Measurements from ENCODE around the gene NFIA. TPM values are rescaled to one million over a fixed set of nuclear protein-coding genes. Genes with fewer than 3 reads are reported as not detected.
A peak's percentile ranks its signal among the peaks of the same experiment; 100 is the strongest.

NFIA gene
- total RNA-seq, 1 donor from 2014 or later = 97.6 TPM

GRCh38 chr1:61215676-61216289 lies 133.4 kb downstream of the NFIA start:
- DNase-seq (ENCODE audit: missing footprints) (no peak), ATAC-seq (no peak)
- intact Hi-C loops (cut with DNase I) = no loop called here

DNA sequence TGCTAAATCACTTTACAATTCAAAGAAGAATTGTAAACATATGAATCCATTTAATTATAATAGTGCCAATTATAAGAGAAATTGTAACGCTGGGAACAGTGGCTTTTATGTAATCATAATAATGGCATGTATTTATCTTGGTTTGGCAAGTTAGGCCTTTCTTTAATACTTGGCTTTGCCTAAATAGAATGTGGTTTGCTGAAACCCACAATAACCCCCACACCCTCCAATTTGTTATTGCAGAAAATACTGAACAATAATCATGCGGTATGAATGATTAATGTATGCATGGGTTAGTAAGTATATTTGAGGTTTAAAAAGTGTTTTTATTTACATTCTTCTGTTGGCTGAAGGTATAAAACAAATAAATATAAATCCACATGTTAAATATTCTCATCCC lies 138.2 kb downstream of the NFIA start:
- DNase-seq (ENCODE audit: missing footprints) (no peak), ATAC-seq (no peak)
- intact Hi-C loops (cut with DNase I) = no loop called here

DNA sequence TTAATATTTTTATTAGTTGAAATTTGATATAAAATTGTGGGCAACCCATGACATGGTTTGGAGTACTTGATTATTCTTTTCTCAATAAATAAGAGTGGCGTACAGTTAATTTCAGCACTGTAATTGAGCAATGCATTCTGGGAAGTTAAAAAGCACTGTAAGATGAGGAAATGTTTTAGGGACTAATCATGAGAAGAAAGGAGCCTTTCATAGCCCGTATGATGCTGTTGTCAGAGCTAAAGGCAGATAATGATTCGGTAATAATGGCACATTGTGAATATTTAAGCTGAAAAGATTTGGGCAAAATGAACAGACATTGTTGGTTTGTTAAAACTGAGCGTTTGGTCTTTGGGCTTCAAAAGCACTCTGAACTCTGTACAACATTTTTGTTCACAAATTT lies 139.3 kb downstream of the NFIA start:
- peak; percentile 44 for ATAC-seq
- no peak for DNase-seq (ENCODE audit: missing footprints)
- intact Hi-C loops (cut with DNase I) = no loop called here

DNA sequence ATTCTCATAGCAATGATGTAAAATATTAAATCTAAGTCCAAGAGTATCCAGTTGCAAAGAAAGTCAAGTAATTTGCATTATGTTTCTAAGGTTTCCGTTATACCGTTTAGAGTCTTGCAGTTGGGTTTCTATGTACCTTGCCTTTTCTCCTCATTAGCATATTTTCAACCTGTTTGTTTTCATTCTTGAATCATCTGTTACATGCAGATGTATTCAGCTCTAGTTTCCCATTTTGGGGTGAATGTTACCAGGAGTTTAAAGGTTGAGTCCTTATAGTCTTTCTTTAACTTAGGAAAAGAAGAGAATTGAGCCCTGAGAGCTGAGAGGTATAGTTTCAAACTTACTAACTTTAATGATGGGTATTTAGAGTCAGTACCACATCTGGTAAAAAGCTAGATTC lies 139.9 kb downstream of the NFIA start:
- ATAC-seq (no peak), DNase-seq (ENCODE audit: missing footprints) (no peak)
- intact Hi-C loops (cut with DNase I) = no loop called here

- intact Hi-C loops (cut with DNase I) = no loop called here
- ATAC-seq (no peak), DNase-seq (ENCODE audit: missing footprints) (no peak)
Measured at GRCh38 chr1:61223140-61223539, 140.8 kb downstream of the NFIA start.

DNA sequence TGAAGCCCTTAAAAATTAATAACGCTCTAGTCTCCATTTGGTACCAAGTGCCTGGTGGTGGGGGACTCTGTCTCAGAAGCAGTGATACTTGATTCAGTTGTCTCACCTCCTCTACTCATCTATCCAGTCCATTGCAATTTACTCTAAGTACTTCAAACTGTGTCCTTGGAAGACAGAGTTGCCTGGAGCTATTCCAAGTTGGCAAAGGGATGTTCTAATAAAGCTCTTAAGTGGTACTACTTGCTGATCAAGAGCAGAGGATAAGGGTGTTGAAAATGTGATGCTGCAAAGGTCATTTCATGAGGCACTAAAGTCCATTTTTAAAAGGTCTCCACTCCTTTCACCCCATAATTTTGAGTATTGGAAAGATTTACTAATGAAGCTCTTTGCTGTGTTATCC lies 142.2 kb downstream of the NFIA start:
- ATAC-seq (peak; percentile 74), DNase-seq (ENCODE audit: missing footprints) (no peak)
- intact Hi-C loops (cut with DNase I) = no loop called here

DNA sequence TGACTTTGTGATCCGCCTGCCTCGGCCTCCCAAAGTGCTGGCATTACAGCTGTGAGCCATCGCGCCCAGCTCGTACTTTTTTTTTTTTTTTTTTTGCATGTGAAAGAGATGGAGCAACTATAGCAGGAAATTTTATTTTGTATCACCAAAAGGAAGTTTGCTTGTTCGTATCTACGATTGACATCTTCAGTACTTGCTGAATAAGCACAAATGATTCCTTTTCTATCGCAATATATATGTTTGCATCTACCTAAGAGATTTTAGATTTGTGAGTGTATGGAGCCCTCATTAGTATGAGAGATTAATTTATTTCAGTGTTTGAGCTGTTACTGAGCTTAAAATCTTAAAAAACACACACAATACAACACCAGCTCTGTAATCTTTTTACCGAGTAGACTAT lies 143.1 kb downstream of the NFIA start:
- no peak for ATAC-seq
- intact Hi-C loops (cut with DNase I) = no loop called here
- no peak for DNase-seq (ENCODE audit: missing footprints)

DNA sequence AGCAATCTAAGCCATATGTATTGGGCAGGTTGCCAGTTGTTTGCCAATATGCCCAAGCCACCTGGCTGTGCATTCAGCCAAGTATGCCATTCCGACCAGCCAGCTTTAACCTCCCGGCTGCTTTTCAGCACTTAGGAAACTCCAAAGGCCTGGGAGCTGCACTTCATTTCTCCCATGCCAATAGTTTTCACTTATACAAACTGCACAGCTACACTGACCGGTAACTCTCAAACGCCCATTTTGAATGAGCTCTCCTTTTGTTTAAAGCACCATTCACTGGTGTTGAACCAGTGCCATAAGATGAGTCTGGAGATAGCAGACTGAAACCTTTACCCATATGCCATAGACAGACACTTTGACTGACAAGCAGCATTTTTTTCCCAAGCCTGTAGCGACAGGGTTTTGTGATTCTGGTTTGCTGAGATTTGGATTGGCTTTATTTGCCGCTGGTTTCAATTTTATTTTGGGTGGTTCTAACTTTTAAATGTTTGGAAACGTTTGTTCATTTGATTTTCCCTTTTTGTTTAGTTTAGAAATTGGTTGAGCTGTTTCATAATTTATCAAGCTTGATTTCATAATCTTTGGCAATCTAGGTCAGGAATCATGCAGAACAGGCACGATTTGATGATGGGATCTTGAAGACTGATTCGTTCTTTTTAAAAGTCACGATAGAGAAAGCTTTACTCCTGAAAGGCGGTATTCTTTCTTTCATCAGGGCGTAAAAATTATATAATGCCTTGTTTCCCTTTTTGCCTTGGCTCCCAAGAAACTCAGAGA lies 144.6 kb downstream of the NFIA start:
- DNase-seq (ENCODE audit: missing footprints) = no peak
- peak; percentile 33 for ATAC-seq
- intact Hi-C loops (cut with DNase I) = no loop called here

DNA sequence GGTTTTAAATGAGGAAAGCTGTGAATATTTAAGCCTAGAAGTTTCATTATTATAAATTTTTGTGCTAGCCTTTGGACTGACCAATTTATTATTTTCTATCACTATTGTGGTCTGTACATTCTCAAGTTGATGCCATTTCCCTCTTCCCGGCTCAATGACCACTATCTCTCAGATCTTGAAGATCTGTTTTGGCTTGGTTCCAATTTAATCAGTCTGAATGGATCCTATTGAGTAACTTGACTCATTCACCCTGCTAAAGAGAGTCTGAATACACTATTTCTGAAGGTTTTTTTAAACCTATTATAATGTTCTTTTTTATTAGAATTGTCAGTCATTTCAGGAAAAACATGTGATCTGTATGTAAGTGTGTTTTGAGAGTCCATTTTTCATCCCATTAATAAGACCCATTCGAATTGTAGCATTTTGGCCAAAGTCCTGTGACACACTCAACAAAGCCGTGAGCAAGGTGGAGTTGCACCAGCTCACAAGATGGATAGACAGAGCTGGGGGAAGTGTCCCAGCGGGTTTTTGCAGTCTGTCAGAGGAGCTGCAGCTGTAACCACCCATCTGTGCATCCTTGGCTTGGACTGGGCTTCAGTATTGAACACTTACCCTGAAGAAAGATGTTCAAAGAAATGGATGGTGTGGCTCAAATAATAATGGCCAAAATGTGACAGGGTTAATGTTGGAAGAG lies 145.6 kb downstream of the NFIA start:
- no peak for DNase-seq (ENCODE audit: missing footprints)
- ATAC-seq = no peak
- intact Hi-C loops (cut with DNase I) = no loop called here

GRCh38 chr1:61230523-61230922 lies 148.2 kb downstream of the NFIA start:
- intact Hi-C loops (cut with DNase I) = no loop called here
- ATAC-seq = no peak
- no peak for DNase-seq (ENCODE audit: missing footprints)

GRCh38 chr1:61231795-61232194 lies 149.4 kb downstream of the NFIA start:
- DNase-seq (ENCODE audit: missing footprints) (no peak), ATAC-seq (no peak)
- intact Hi-C loops (cut with DNase I) = no loop called here

DNA sequence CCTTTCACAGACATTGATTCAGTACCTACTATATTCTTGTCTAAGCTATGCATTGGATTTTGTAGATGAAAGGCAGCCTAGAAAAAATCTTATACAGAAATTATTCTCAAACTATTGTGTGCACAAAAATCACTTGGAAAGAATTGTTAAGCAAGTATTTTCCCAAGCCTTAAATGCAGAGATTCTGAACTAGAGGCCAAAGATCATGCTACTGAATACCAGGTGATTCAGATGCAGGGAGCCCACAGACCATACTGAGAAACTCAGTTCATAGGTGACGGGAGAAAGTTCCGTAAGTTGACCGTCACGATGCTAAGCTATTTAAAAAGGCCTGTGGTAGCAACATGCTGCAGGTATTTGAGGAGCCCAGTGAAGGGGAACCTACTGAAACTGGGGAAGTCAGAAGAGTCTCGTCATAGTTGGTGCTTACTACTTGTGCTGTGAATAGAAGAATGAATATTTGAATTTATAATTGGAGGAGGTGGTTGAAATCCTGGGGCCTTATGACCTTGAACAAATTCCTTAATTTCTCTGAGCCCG lies 150.8 kb downstream of the NFIA start:
- intact Hi-C loops (cut with DNase I) = no loop called here

DNA sequence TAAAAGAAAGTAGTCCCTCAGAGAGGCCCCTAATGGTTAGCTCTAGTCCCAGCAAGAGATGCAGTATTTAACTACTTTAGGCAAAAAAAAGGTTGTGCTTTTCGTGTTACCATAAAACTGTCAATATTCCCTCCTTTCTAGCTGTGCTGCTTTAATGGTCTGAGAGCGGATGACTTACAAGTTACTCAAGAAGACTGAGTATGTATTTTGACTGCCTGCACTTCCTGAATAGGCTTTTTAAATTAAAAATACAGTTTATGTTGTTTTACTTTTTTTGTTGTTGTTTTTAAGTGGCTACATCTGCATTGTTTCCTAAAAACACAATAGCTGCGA lies 152.2 kb downstream of the NFIA start:
- intact Hi-C loops (cut with DNase I) = no loop called here
- no peak for ATAC-seq
- DNase-seq (ENCODE audit: missing footprints) = no peak

More for the DNA sequence above, 150.8 kb downstream of the NFIA start:
- ATAC-seq (no peak), DNase-seq (ENCODE audit: missing footprints) (no peak)

DNA sequence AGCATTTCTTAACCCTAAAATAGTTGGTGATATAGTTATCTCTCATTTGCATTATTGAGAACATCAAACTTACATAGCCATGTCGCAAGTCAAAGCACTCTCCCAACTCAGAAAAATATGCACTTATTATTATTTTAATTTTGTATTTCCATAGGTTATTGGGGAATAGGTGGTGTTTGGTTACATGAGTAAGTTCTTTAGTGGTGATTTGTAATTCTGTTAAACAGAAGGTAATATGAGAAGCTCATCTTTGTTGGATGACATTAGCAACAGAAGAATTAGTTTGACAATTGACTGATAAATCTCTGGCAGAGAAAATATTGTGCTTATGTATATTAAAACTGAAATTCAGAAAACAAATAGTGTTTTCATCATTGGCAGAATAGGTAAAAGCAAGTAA lies 154.8 kb downstream of the NFIA start:
- intact Hi-C loops (cut with DNase I) = no loop called here
- no peak for DNase-seq (ENCODE audit: missing footprints)
- no peak for ATAC-seq

DNA sequence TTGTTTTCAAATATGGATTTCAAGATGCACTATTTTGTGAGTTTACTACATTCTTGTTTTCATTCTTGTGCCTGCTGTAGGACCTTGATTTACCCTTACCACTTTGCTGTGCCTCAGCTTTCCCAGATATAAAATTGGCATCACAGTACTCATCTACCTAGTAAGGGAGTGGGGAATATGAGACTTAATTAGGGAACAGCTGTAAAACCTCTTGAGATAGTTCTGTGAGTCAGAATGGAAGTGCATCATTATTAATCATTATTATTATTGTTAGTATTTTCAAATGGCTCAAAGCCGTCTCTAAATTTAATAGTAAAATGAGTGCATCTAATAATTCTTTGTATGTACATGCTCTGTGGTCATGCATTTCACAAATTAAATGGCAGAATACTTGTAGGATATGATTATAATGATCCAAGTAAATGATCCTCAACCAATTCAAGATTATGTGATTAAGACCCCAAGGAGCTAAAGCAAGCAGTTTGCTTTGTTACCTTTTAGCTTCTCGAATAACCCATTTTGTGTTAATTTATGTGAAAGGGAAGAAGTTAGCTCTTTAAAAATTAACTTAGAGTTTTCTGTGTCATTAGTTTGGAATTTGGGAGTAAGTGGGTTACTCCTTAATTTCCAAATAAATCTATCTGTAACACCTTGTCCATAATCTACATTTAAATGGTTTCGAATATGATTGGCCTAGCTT lies 155.4 kb downstream of the NFIA start:
- DNase-seq (ENCODE audit: missing footprints) (no peak), ATAC-seq (no peak)
- intact Hi-C loops (cut with DNase I) = no loop called here

DNA sequence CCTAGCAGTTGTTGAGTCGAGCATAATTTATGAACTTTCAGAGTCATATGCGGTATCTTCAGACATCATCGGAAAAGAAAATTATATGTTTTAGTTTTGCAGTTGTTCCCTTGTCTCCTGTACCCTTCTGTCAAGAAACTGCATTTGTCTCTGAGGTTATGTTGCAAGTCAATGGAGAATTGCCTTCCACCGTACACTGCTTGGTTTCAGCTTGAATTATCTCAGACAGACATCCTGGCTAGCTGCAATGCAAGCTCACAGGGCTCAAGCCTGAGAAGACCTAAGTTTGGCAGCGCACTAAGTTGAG lies 156.0 kb downstream of the NFIA start:
- DNase-seq (ENCODE audit: missing footprints) = no peak
- intact Hi-C loops (cut with DNase I) = no loop called here
- ATAC-seq = peak; percentile 45

GRCh38 chr1:61240878-61241277 lies 158.5 kb downstream of the NFIA start:
- DNase-seq (ENCODE audit: missing footprints) (no peak), ATAC-seq (no peak)
- intact Hi-C loops (cut with DNase I) = loop anchor here (5.0 kb wide), 2 partner anchors 76 to 96 kb away; no protein-coding TSS in a partner anchor

DNA sequence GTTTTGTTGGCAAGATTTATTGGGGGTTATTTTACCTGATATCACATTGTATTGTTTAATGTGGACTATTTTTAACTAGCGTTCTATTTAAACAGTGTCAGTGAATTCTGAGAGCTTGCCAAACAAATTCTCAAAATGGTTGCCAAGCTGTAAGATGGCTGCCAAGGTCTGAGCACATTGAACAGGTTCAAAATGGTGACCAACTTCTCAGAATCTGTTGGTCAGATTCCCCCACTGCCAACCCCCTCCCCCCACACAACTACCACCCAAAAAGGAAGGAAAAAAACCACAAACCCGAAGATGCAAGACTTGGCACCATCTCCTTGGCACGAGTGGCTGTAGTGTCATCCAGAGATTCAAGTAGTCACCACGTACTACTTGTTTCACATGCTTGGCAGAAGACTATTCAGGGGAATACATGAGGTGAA lies 159.1 kb downstream of the NFIA start:
- ATAC-seq (peak; percentile 79), DNase-seq (ENCODE audit: missing footprints) (no peak)
- intact Hi-C loops (cut with DNase I) = loop anchor here (5.0 kb wide), 2 partner anchors 76 to 96 kb away; no protein-coding TSS in a partner anchor

- DNase-seq (ENCODE audit: missing footprints) (no peak), ATAC-seq (peak; percentile 66)
- intact Hi-C loops (cut with DNase I) = loop anchor here (5.0 kb wide), 2 partner anchors 75 to 95 kb away; no protein-coding TSS in a partner anchor
Measured at GRCh38 chr1:61241973-61242381, 159.6 kb downstream of the NFIA start.

All from Right ventricle myocardium inferior (tissue), 1 donor.